ENCODE measurements around the gene UBQLN4.
"Not testable (repeated sequence)": the region's sequence is repeated elsewhere in the genome, so short reads cannot be mapped to it uniquely, and the experiment has no call there.

The UBQLN4 gene

DNA sequence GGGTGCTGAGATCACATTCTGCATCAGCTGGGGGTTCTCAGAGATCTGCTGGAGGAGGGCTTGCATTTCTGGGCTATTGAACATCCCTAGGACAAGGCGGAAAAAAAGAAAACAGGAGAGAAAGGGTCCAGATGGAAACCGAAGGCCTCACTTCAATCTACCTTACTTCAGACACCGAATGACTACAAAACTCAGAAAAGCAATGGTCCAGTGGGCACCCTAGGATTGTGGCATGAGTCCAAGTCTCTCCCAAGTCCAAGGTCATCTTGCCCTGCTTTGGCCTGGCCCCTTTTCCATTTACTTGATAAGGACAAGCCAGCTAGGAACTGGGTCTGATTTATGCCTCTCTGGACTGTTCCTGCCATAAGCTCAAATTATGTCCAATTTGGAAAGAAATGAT, 10.8 kb downstream of the UBQLN4 start:
- no peak for DNase-seq
- peaks cover 4% of the 10 kb centered on the region; the same call in 1 of the 2 replicates for H3K4me1 ChIP-seq
- H3K27me3 ChIP-seq = no peaks in the 10 kb centered on the region
- H3K9me3 ChIP-seq = no peaks in the 10 kb centered on the region
- TF ChIP-seq, protein P1, sequence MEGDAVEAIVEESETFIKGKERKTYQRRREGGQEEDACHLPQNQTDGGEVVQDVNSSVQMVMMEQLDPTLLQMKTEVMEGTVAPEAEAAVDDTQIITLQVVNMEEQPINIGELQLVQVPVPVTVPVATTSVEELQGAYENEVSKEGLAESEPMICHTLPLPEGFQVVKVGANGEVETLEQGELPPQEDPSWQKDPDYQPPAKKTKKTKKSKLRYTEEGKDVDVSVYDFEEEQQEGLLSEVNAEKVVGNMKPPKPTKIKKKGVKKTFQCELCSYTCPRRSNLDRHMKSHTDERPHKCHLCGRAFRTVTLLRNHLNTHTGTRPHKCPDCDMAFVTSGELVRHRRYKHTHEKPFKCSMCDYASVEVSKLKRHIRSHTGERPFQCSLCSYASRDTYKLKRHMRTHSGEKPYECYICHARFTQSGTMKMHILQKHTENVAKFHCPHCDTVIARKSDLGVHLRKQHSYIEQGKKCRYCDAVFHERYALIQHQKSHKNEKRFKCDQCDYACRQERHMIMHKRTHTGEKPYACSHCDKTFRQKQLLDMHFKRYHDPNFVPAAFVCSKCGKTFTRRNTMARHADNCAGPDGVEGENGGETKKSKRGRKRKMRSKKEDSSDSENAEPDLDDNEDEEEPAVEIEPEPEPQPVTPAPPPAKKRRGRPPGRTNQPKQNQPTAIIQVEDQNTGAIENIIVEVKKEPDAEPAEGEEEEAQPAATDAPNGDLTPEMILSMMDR (IDR thresholded peaks at IDR 0.05; ENCODE audit: low read depth, low read length) = no peak
- H3K36me3 ChIP-seq = peaks cover 51% of the 10 kb centered on the region
- H3K4me3 ChIP-seq (ENCODE audit: low read depth, low read length) = no peak overlapping the region

GRCh38 chr1:156034991-156035390, 18.6 kb downstream of the UBQLN4 start:
- not testable (repeated sequence) for H3K27me3 ChIP-seq; H3K4me1 ChIP-seq; H3K4me3 ChIP-seq (ENCODE audit: low read depth, low read length); DNase-seq; H3K9me3 ChIP-seq
- H3K36me3 ChIP-seq = peaks cover 18% of the 10 kb centered on the region

DNA sequence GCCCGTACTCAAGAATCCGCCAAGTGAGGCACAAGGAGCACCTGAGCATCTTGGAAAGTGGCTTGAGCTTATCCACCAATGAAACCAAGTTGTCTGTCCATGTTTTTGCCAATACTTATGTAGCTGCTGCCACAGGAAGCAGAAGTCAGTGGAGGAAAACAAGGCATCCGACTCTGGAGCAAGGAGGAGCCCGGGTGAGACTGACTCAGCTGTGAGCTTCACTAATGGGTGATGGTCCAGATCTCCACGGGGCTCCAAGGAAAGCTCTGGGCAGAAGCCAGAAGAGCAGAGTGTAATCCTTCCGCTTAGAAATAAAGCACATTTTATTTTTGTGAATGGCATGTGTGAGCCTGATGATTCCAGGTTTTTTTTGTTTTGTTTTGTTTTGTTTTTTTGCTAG, 20.6 kb downstream of the UBQLN4 start:
- Histone ChIP-seq H3K27me3 (no peaks in the 10 kb centered on the region), H3K4me3 (ENCODE audit: low read depth, low read length) (no peak overlapping the region), H3K36me3 (peaks cover 7% of the 10 kb centered on the region), H3K4me1 (no peaks in the 10 kb centered on the region), H3K9me3 (no peaks in the 10 kb centered on the region)
- TF ChIP-seq, protein P1 (IDR thresholded peaks at IDR 0.05; ENCODE audit: low read depth, low read length) = no peak
- no peak for DNase-seq

GRCh38 chr1:156026588-156026987, 27.0 kb downstream of the UBQLN4 start:
- DNase-seq = no peak

DNA sequence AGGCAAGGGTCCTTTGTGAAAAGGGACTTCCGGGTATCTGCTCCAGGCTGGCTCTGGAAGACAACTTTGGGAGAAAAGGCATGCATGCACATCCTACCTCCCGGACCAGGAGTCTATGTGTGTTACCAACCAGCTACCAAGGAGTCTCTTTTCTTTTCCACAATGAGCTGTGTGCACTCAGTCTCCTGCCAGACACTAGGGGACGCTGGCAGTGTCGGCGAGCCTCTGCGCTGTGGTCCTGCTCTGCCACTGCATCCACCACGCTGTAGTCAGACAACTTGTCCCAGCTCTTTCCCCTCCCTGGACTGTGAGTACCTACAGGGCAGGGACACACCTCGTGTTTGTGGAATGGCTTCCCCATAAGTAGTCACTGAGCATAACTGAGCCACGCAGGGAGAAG, 27.7 kb downstream of the UBQLN4 start:
- H3K4me3 ChIP-seq (ENCODE audit: low read depth, low read length) = no peak overlapping the region
- DNase-seq = peak; percentile 79
- no peaks in the 10 kb centered on the region for H3K27me3 ChIP-seq
- no peaks in the 10 kb centered on the region for H3K36me3 ChIP-seq
- H3K4me1 ChIP-seq = no peaks in the 10 kb centered on the region
- TF ChIP-seq, protein P1 (IDR thresholded peaks at IDR 0.05; ENCODE audit: low read depth, low read length) = peak; percentile 87
- H3K9me3 ChIP-seq = no peaks in the 10 kb centered on the region

More at GRCh38 chr1:156026588-156026987, 27.0 kb downstream of the UBQLN4 start:
- Histone ChIP-seq H3K27me3 (no peaks in the 10 kb centered on the region), H3K4me3 (ENCODE audit: low read depth, low read length) (no peak overlapping the region), H3K9me3 (no peaks in the 10 kb centered on the region), H3K4me1 (no peaks in the 10 kb centered on the region), H3K36me3 (no peaks in the 10 kb centered on the region)
- TF ChIP-seq, protein P1 (IDR thresholded peaks at IDR 0.05; ENCODE audit: low read depth, low read length) = no peak

GRCh38 chr1:156024801-156025200, 28.8 kb downstream of the UBQLN4 start:
- TF ChIP-seq, protein P1 (IDR thresholded peaks at IDR 0.05; ENCODE audit: low read depth, low read length) = no peak
- Histone ChIP-seq H3K27me3 (no peaks in the 10 kb centered on the region), H3K36me3 (no peaks in the 10 kb centered on the region; the same call in 1 of the 2 replicates), H3K9me3 (no peaks in the 10 kb centered on the region), H3K4me3 (ENCODE audit: low read depth, low read length) (no peak overlapping the region), H3K4me1 (no peaks in the 10 kb centered on the region)
- no peak for DNase-seq

- no peak for DNase-seq
- H3K4me1 ChIP-seq = no peaks in the 10 kb centered on the region
- no peak overlapping the region for H3K4me3 ChIP-seq (ENCODE audit: low read depth, low read length)
- H3K36me3 ChIP-seq = peaks cover 26% of the 10 kb centered on the region
- no peaks in the 10 kb centered on the region for H3K9me3 ChIP-seq
- H3K27me3 ChIP-seq = no peaks in the 10 kb centered on the region
- TF ChIP-seq, protein P1 (IDR thresholded peaks at IDR 0.05; ENCODE audit: low read depth, low read length) = no peak
These were observed 31.6 kb downstream of the UBQLN4 start for GRCh38 chr1:156021954-156022353.
